Tibial nerve (tissue), 4 donors: ENCODE results near the gene ADAMTS17. TPM values are rescaled to one million over a fixed set of nuclear protein-coding genes. Genes with fewer than 3 reads are reported as not detected.

Source experiments
- DNase-seq, 2 donors: peaks; one replicate each; pipeline ENCODE4 v3.0.0-alpha.2; 2019; ENCODE audit warnings: low spot score in 2 of 2
- H3K27ac ChIP-seq, 4 donors: fragments of 200-600 bp; sonication (generic) in 3 of 4; one replicate each; pipeline ENCODE4 v1.5.1; 2017 to 2019; ENCODE audit warnings: mild to moderate bottlenecking in 1 of 4
- H3K27me3 ChIP-seq, 2 donors: fragments of 200-600 bp; sonication (generic) in 1 of 2; one replicate each; pipeline versions ENCODE4 v1.5.1 to v1.6.0; 2017 to 2019
- H3K36me3 ChIP-seq, 3 donors: fragments of 200-600 bp; sonication (generic); one replicate each; pipeline ENCODE4 v1.5.1; 2018 to 2019
- H3K4me1 ChIP-seq, 4 donors: fragments of 200-600 bp; sonication (generic) in 3 of 4; one replicate each; pipeline ENCODE4 v1.5.1; 2017 to 2019
- H3K4me3 ChIP-seq, 4 donors: fragments of 200-600 bp; sonication (generic) in 3 of 4; one replicate each; pipeline ENCODE4 v1.5.1; 2017 to 2019; ENCODE audit warnings: mild to moderate bottlenecking in 1 of 4, moderate library complexity in 1 of 4
- H3K9me3 ChIP-seq, 4 donors: fragments of 200-600 bp; sonication (generic) in 3 of 4; one replicate each; pipeline ENCODE4 v1.5.1; 2017 to 2019
- EP300 ChIP-seq, 2 donors: sonication (generic); formaldehyde crosslinking; IDR thresholded peaks; one replicate each; pipeline ENCODE4 v1.6.1; 2017; ENCODE audit warnings: antibody characterized with exemption in 2 of 2, mild to moderate bottlenecking in 1 of 2
- POLR2A ChIP-seq, 2 donors: fragments of 450-650 bp; IDR thresholded peaks; one replicate each; pipeline ENCODE4 v1.6.1; 2017; ENCODE audit warnings: antibody characterized with exemption in 2 of 2, mild to moderate bottlenecking in 2 of 2, moderate library complexity in 2 of 2
- WGBS, 2 donors: methylation state at CpG; one replicate each; pipeline ENCODE4 v1.1.5; 2018; 5-methylcytosine and 5-hydroxymethylcytosine counted together
- total RNA-seq, 4 donors: library from RNA; depleted of rRNA; stranded (reverse); fragments of >200 nt; gene quantifications; one replicate each; pipeline ENCODE4 v1.1.0, GENCODE V29; 2016
- TF ChIP-seq, protein P1 (sequence below), 5 experiments: fragments of 200-600 bp in 3 of 5; fragments of 450-650 bp in 2 of 5; sonication (generic) in 3 of 5; IDR thresholded peaks; one replicate each; pipeline ENCODE4 v1.5.1; 2016 to 2019; ENCODE audit warnings: antibody characterized with exemption in 5 of 5, mild to moderate bottlenecking in 3 of 5, moderate library complexity in 2 of 5

ADAMTS17 gene
- total RNA-seq, 4 donors from 2014 or later, result 0.66 to 5.5 (median 3.7) TPM

DNA sequence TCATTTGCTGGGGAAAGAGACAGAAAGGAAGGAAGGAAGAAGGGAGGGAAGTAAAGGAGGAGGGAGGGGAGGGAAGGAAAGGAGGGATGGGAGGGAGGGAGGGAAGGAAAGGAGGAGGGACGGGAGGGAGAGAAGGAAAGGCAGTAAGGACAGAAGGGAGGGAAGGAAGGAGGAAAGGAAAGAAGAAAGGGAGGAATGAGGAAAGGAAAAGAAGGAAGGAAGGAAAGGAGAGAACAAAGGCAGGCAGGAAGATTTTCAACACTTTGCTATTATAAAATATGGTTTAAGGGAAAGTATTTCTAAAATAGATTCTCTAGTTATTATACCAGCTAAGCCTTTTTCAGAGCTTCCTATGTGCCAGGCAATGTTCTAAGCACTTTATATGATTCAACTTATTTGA is 330.5 kb downstream of the ADAMTS17 start:
- TF ChIP-seq EP300 (IDR thresholded peaks at IDR 0.05) (no peak), POLR2A (IDR thresholded peaks at IDR 0.05) (no peak)
- TF ChIP-seq, protein P1, sequence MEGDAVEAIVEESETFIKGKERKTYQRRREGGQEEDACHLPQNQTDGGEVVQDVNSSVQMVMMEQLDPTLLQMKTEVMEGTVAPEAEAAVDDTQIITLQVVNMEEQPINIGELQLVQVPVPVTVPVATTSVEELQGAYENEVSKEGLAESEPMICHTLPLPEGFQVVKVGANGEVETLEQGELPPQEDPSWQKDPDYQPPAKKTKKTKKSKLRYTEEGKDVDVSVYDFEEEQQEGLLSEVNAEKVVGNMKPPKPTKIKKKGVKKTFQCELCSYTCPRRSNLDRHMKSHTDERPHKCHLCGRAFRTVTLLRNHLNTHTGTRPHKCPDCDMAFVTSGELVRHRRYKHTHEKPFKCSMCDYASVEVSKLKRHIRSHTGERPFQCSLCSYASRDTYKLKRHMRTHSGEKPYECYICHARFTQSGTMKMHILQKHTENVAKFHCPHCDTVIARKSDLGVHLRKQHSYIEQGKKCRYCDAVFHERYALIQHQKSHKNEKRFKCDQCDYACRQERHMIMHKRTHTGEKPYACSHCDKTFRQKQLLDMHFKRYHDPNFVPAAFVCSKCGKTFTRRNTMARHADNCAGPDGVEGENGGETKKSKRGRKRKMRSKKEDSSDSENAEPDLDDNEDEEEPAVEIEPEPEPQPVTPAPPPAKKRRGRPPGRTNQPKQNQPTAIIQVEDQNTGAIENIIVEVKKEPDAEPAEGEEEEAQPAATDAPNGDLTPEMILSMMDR (IDR thresholded peaks at IDR 0.05), result no peak
- Histone ChIP-seq H3K27me3 (no peaks in the 10 kb centered on the region), H3K9me3 (no peaks in the 10 kb centered on the region), H3K36me3 (no peaks in the 10 kb centered on the region), H3K4me3 (no peak overlapping the region), H3K27ac (no peak overlapping the region), H3K4me1 (no peaks in the 10 kb centered on the region)
- 91 to 94% methylated on average over 1 of the region's 1 CpG for WGBS, 2 donors
- no peak for DNase-seq

DNA sequence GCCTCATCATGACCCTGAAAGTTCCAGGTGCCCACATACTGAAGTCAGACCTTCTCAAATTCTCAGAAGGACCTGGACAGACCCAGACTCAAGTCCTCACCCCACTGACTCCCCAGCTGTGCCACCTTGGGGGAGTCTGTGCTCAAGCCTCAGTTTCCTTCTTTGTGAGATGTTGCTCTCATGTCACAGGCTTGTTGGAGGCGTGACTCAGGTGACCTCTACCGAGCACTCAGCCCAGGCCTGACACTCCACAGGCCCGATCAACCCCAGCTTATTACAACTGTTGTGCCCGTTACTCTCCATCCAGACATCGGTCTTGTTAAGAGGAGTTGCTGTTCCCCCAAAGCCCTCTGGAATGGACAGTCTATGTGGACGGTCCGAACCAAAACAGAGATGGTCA is 332.4 kb downstream of the ADAMTS17 start:
- no peaks in the 10 kb centered on the region for H3K9me3 ChIP-seq
- 96 to 97% methylated on average over 7 of the region's 7 CpGs for WGBS, 2 donors
- H3K36me3 ChIP-seq, result no peaks in the 10 kb centered on the region
- DNase-seq, result no peak
- TF ChIP-seq POLR2A (IDR thresholded peaks at IDR 0.05) (no peak), EP300 (IDR thresholded peaks at IDR 0.05) (no peak)
- TF ChIP-seq, protein P1 (IDR thresholded peaks at IDR 0.05), result no peak
- no peaks in the 10 kb centered on the region for H3K27me3 ChIP-seq
- no peak overlapping the region for H3K4me3 ChIP-seq
- H3K27ac ChIP-seq, result no peak overlapping the region
- no peaks in the 10 kb centered on the region for H3K4me1 ChIP-seq

DNA sequence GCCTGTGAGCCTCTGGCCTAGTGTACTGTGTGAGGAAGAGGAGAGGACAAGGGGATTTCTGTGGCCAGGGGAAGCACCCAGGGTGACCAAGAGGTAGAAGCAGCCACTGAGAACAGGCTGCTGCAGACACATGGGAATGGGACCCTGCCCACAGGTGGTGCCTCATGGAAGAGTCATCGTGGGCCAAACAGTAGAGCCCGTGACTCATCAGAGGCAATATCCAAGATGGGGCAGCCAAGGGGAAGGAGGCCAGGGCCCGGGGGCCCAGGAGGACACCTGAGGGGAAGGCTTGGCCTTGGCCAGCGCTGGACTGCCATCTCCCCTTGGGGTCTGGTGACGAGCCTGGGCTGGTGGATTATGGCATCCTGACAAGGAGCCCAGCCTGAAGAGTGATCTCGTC is 333.5 kb downstream of the ADAMTS17 start:
- Histone ChIP-seq H3K4me1 (no peaks in the 10 kb centered on the region), H3K27ac (no peak overlapping the region), H3K4me3 (no peak overlapping the region), H3K9me3 (no peaks in the 10 kb centered on the region), H3K27me3 (no peaks in the 10 kb centered on the region), H3K36me3 (no peaks in the 10 kb centered on the region)
- TF ChIP-seq POLR2A (IDR thresholded peaks at IDR 0.05) (no peak), EP300 (IDR thresholded peaks at IDR 0.05) (no peak)
- TF ChIP-seq, protein P1 (IDR thresholded peaks at IDR 0.05), result no peak
- 94 to 96% methylated on average over 6 of the region's 6 CpGs for WGBS, 2 donors
- DNase-seq, result no peak

DNA sequence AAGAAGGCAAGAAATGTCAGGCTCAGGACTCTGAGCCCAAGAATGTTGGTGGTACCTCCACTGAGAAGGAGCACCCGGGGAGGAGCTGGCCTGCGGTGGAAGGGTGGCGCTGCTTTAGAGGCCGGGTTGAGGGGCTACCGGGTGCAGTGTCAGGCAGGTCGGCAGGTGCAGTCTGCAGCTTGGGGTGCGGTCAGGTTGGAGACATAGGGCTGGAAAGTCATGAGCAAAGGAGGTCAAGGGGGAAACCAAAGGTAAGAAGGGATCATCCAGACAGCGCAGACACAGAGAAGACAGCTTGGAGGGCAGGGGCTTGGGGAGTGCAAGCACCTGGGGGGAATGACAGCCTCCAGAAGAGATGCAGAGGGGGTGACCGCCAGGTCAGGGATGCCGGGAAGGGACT is 334.2 kb downstream of the ADAMTS17 start:
- Histone ChIP-seq H3K4me1 (no peaks in the 10 kb centered on the region), H3K4me3 (no peak overlapping the region), H3K36me3 (no peaks in the 10 kb centered on the region), H3K27me3 (no peaks in the 10 kb centered on the region), H3K27ac (no peak overlapping the region), H3K9me3 (no peaks in the 10 kb centered on the region)
- DNase-seq, result no peak
- no peak for TF ChIP-seq EP300 (IDR thresholded peaks at IDR 0.05)
- TF ChIP-seq POLR2A (IDR thresholded peaks at IDR 0.05), result no peak
- TF ChIP-seq, protein P1 (IDR thresholded peaks at IDR 0.05), result no peak
- 93 to 97% methylated on average over 10 of the region's 10 CpGs for WGBS, 2 donors

DNA sequence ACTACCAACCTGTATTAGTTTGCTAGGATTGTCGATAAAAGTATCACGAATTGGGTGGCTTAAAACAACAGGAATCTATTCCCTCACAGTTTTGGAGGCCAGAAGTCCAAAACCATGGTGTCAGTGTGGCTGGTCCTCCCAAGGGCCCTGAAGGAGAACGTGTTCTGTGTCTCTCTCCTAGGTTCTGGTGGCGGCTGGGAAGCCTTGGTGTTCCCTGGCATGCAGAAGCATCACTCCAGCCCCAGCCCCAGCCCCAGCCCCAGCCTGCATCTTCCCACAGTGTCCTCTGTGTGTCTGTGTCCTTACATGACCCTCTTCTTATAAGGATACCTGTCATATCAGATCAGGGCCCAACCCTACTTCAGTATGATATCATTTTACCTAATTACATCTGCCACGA is 336.1 kb downstream of the ADAMTS17 start:
- TF ChIP-seq EP300 (IDR thresholded peaks at IDR 0.05), result no peak
- TF ChIP-seq, protein P1 (IDR thresholded peaks at IDR 0.05), result no peak
- no peak for TF ChIP-seq POLR2A (IDR thresholded peaks at IDR 0.05)

More for the DNA sequence above, 336.1 kb downstream of the ADAMTS17 start:
- 86 to 93% methylated on average over 5 of the region's 5 CpGs for WGBS, 2 donors
- H3K9me3 ChIP-seq, result no peaks in the 10 kb centered on the region
- H3K36me3 ChIP-seq, result no peaks in the 10 kb centered on the region
- H3K4me3 ChIP-seq, result no peak overlapping the region
- peaks cover 0 to 5% (median 0%) of the 10 kb centered on the region in 4 donors for H3K4me1 ChIP-seq
- H3K27me3 ChIP-seq, result no peaks in the 10 kb centered on the region
- H3K27ac ChIP-seq, result no peak overlapping the region
- DNase-seq, result no peak
